Lower leg skin (tissue), 4 donors: ENCODE data around the gene VPS35L. TPM values are rescaled to one million over a fixed set of nuclear protein-coding genes. Genes with fewer than 3 reads are reported as not detected.

Source experiments
- DNase-seq, 2 donors: peaks; one replicate each; pipeline ENCODE4 v3.0.0-alpha.2; 2019; ENCODE audit warnings: low spot score in 2 of 2
- H3K4me3 ChIP-seq: fragments of 200-600 bp; sonication (generic); 2 replicates; pipeline ENCODE4 v1.5.1; 2017; ENCODE audit warnings: mild to moderate bottlenecking, low read depth; ENCODE audit not compliant: poor library complexity, severe bottlenecking
- POLR2A ChIP-seq, 2 donors: fragments of 450-650 bp; IDR thresholded peaks; one replicate each; pipeline ENCODE4 v1.6.1; 2016 to 2017; ENCODE audit warnings: antibody characterized with exemption in 2 of 2, mild to moderate bottlenecking in 1 of 2, moderate library complexity in 1 of 2
- WGBS, 2 donors: methylation state at CpG; one replicate each; pipeline ENCODE4 v1.1.5; 2018; 5-methylcytosine and 5-hydroxymethylcytosine counted together
- intact Hi-C: fragments of 100-400 bp; cut with DNase I; formaldehyde crosslinking; loops from one replicate; pipeline ENCODE4 v1.15.0; 2023; ENCODE audit warnings: low total_unique reads
- total RNA-seq, 4 donors: library from RNA; depleted of rRNA; stranded (reverse); fragments of >200 nt; gene quantifications; one replicate each; pipeline ENCODE4 v1.1.0, GENCODE V29; 2016
- TF ChIP-seq, protein P1 (sequence below), 3 donors: fragments of 450-650 bp; IDR thresholded peaks; one replicate each; pipeline ENCODE4 v1.5.1; 2016; ENCODE audit warnings: antibody characterized with exemption in 3 of 3, mild to moderate bottlenecking in 3 of 3, moderate library complexity in 2 of 3

The VPS35L gene
- total RNA-seq, 4 donors from 2014 or later, result 14.5 to 24.2 (median 17.0) TPM

DNA sequence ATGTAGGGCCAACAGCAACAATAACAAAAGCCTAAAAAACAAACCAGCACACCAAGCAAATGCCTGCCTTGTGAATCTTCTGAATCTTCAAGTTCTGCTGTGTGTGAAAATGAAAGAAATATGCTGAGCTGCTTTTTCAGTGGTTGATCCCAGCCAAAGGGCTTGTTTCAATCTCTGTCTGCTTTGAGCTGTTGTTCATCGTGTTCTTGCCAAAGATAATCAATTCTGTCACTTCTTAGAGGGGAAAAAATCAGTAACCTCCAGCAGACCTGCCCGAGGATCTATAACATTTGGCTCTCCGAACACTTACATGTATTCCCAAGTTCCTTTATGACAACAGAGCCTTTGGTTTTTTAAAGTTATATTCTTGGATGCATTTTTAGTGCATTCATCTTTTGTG is 65.9 kb downstream of the VPS35L start:
- 42 to 65% methylated on average over 3 of the region's 3 CpGs for WGBS, 2 donors
- intact Hi-C loops, result no loop called here
- no peak overlapping the region for H3K4me3 ChIP-seq
- no peak for DNase-seq
- TF ChIP-seq POLR2A (IDR thresholded peaks at IDR 0.05), result no peak
- TF ChIP-seq, protein P1, sequence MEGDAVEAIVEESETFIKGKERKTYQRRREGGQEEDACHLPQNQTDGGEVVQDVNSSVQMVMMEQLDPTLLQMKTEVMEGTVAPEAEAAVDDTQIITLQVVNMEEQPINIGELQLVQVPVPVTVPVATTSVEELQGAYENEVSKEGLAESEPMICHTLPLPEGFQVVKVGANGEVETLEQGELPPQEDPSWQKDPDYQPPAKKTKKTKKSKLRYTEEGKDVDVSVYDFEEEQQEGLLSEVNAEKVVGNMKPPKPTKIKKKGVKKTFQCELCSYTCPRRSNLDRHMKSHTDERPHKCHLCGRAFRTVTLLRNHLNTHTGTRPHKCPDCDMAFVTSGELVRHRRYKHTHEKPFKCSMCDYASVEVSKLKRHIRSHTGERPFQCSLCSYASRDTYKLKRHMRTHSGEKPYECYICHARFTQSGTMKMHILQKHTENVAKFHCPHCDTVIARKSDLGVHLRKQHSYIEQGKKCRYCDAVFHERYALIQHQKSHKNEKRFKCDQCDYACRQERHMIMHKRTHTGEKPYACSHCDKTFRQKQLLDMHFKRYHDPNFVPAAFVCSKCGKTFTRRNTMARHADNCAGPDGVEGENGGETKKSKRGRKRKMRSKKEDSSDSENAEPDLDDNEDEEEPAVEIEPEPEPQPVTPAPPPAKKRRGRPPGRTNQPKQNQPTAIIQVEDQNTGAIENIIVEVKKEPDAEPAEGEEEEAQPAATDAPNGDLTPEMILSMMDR (IDR thresholded peaks at IDR 0.05), result no peak

DNA sequence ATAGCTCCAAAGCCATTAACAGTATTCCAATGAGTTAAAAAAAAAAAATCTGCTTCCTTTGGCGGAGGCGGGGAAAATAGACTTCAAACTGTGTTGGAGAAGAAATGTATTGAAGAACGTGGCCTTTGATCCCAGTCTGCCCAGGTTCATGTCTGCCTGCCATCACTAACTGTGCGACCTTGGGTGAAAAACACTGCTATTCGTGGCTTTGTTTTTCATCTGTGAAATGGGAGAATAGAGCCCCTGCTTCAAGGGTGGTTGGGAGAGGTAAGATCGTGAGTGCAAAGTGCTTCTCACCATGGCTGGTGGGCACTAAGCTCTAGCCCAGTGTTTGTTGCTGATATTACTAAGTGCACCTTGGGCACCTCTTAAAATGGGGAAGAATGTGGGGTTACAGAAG is 69.5 kb downstream of the VPS35L start:
- TF ChIP-seq, protein P1 (IDR thresholded peaks at IDR 0.05), result no peak
- TF ChIP-seq POLR2A (IDR thresholded peaks at IDR 0.05), result no peak
- no peak overlapping the region for H3K4me3 ChIP-seq
- no peak for DNase-seq
- 94 to 98% methylated on average over 6 of the region's 6 CpGs for WGBS, 2 donors
- intact Hi-C loops, result no loop called here

DNA sequence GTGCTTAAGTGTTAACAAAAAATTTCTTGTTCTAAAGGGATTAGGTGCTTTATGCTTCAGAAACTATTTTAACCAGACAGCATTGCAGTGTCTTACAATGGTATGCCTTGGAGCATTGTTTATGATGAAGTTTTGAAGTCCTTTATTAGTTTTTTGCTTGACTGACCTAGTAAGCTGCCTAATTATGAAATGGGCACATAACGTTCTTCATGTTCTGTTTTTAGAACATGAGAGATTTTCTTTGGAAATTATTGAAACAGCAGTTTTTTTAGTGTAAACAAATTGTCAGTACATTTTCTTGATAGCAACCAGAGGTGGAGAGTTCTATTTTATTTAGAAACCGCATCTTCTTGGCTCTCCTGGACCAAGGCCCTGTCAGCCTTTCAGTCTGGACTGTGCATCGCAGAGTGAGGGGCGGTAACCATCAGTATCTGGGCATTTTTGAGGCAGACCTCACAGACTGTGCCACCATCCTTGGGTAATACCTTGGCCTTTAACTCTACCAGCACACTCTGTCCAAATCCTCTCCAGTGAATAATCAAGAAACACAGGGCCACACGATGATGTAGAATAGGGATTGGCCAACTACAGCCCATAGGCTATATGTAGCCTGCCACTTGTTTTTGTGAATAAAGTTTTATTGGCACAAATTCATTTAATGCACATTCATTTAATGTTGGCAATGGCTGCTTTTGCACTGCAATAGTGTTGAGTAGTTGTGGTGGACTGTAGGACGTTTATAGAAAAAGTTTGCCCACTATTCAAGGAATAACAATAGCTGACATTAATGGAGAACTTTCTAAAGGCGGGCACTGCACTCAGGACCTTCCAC is 81.1 kb downstream of the VPS35L start:
- intact Hi-C loops, result no loop called here
- TF ChIP-seq, protein P1 (IDR thresholded peaks at IDR 0.05), result no peak
- no peak for TF ChIP-seq POLR2A (IDR thresholded peaks at IDR 0.05)
- WGBS, 2 donors, result 86 to 89% methylated on average over 7 of the region's 7 CpGs
- H3K4me3 ChIP-seq, result no peak overlapping the region
- no peak for DNase-seq

DNA sequence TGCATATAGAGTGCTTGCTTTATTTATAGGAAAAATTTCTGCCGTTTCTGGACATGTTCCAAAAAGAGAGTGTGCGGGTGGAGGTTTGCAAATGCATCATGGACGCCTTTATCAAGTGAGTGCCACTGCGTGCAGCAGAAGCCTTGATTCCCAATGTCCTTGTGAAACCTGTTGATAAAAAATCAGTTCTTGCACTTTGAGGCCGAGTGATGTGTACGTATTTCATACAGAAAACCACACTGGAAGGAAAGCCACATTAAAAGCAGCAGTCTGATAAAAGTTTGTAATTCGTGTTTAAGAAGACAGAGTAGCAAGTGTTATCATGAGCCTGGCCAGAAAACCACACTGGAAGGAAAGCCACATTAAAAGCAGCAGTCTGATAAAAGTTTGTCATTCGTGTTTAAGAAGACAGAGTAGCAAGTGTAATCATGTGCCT is 84.5 kb downstream of the VPS35L start:
- DNase-seq, result no peak
- H3K4me3 ChIP-seq, result no peak overlapping the region
- TF ChIP-seq POLR2A (IDR thresholded peaks at IDR 0.05), result no peak
- TF ChIP-seq, protein P1 (IDR thresholded peaks at IDR 0.05), result no peak
- WGBS, 2 donors, result 60 to 67% methylated on average over 8 of the region's 8 CpGs
- intact Hi-C loops, result no loop called here

DNA sequence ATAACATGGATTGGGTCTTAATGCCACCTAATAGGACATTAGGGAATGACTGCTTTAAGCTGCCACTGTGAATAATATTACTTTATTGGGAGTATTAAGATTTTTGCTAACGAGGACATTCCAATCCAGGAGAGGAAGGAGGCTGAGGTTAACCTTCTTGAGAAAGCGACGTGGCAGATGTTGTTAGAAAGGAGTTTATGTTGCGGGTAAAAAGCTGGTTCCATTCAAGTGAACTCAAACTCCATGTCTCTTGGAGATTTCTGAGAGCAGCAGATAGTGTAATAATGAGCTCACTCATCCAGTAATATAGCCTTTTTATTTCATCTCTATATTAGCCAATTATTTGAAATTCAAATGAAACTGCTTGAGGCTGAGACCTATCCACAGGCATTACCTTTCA is 87.0 kb downstream of the VPS35L start:
- TF ChIP-seq, protein P1 (IDR thresholded peaks at IDR 0.05), result no peak
- no peak for TF ChIP-seq POLR2A (IDR thresholded peaks at IDR 0.05)
- intact Hi-C loops, result no loop called here
- no peak overlapping the region for H3K4me3 ChIP-seq
- no peak for DNase-seq
- WGBS, 2 donors, result 93 to 94% methylated on average over 4 of the region's 4 CpGs
